CD4-positive, alpha-beta T cell treated with Interleukin-10 for 1 hour (primary cell): Measurements from ENCODE around the gene SLC6A5.

ENCODE experiments used
- DNase-seq: peaks from one replicate; pipeline ENCODE4 v3.0.0-alpha.2; 2020

SLC6A5 gene

GRCh38 chr11:20670932-20671403, 71.6 kb downstream of the SLC6A5 start:
- DNase-seq: no peak

GRCh38 chr11:20671856-20672546, 72.6 kb downstream of the SLC6A5 start:
- DNase-seq: no peak

GRCh38 chr11:20672575-20672974, 73.2 kb downstream of the SLC6A5 start:
- no peak for DNase-seq

DNA sequence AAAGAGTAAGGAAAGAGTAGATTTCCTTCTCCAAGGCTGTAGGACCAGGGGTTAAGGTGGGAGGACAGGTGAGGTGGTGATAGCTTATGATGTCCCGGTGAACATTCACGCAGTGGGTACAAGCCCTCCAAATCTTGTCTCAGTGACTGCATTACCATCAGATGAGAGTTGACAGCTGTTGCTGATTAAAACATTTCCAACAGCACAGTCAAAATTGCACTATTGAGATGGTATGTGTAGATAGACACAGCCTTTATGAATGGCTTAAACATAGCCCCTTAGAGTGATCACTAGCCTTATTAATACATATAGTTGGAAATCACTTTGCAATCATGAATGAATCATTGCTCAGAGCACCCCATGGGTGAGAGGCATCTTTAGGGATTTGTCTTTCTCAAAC, 77.2 kb downstream of the SLC6A5 start:
- no peak for DNase-seq

GRCh38 chr11:20688761-20689160, 89.4 kb downstream of the SLC6A5 start:
- DNase-seq: no peak

DNA sequence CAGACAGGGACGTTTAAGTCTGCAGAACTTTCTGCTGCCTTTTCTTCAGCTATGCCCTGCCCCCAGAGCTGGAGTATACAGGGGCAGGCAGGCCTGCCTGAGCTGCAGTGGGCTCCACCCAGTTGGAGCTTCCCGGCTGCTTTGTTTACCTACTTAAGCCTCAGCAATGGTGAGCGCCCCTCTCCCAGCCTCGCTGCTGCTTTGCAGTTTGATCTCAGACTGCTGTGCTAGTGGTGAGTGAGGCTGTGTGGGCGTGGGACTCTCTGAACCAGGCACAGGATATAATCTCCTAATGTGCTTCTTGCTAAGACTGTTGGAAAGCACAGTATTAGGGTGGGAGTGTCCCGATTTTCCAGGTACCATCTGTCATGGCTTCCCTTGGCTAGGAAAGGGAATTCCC, 108.5 kb downstream of the SLC6A5 start:
- no peak for DNase-seq
